Measurements from ENCODE around the gene PTK6.
"Not testable (repeated sequence)": the region's sequence is repeated elsewhere in the genome, so short reads cannot be mapped to it uniquely, and the experiment has no call there.

PTK6 gene

GRCh38 chr20:63493563-63494020 is 43.6 kb downstream of the PTK6 start:
- no peak for DNase-seq (ENCODE audit: low read depth)

GRCh38 chr20:63492982-63493381 is 44.2 kb downstream of the PTK6 start:
- DNase-seq (ENCODE audit: low read depth), result no peak

DNA sequence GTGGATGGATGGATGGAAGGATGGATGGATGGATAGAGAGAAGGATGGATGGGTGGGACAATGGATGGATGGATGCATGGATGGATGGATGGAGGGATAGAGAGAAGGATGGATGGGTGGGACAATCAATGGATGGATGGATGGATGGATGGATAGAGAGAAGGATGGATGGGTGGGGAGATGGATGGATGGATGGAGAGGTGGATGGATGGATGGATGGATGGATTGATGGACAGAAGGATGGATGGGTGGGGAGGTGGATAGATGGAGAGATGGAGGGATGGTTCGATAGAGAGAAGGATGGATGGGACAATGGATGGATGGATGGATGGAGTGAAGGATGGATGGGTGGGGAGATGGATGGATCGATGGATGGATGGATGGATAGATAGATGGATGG is 44.7 kb downstream of the PTK6 start:
- no peak for DNase-seq (ENCODE audit: low read depth)

GRCh38 chr20:63491635-63492230 is 45.4 kb downstream of the PTK6 start:
- DNase-seq (ENCODE audit: low read depth), result no peak

DNA sequence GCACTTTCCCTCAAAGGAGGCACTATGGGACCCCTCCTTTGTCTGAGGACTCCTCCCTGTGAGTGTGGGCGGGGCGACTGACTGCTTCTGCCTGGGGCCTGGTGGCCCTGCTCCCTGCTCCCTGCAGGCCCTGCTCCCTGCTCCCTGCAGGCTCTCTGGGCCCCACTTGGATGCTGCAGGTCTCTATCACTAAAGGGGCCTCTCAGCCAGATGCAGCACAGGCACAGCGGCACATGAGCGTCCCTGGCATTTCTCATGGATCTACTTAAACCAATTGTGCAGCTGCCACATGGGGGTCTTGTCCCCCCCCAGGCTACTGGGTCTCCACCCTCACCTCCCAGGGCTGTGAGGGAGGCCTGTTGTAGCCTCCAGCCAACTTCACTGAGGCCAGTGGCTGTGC is 46.1 kb downstream of the PTK6 start:
- DNase-seq (ENCODE audit: low read depth), result no peak

- no peak for DNase-seq (ENCODE audit: low read depth)
Observed at GRCh38 chr20:63490416-63490815, 46.8 kb downstream of the PTK6 start.

DNA sequence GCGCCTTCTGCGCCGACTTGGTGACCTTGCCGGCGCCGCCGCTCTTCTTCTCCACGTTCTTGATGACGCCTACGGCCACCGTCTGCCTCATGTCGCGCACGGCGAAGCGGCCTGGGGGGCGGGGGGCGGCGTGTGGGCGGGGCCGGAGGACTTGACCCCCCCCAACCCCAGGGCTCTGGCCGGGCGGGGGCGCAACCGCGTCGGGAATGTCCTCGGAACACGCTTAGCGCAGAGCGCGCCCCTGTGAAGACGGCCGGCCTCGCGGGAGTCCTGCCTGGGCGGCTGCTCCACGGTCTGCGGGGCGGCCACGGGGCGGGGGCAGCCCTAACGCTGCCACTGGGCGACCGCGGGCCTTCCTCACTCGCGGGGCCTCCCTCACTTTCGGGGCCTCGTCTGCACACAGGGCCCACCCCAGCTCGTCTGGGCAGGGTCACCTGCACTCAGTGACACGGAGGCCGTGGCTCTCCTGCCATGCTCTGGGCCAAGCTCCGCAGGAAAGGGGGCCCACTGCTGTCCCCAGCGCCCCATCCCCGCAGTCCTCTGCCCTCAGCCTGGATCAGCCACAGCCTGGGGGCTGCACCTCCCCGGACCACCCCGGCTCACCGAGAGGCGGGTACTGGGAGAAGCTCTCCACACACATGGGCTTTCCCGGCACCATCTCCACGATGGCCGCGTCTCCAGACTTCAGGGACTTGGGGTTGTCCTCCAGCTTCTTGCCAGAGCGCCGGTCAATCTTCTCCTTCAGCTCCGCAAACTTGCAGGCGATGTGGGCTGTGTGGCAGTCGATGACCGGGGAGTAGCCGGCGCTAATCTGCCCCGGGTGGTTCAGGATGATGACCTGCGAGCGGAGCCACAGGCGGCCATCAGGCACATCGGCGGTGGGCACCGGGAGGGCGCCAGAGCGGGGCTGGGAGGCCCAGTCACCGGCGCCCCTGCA is 48.6 kb downstream of the PTK6 start:
- DNase-seq (ENCODE audit: low read depth), result no peak

DNA sequence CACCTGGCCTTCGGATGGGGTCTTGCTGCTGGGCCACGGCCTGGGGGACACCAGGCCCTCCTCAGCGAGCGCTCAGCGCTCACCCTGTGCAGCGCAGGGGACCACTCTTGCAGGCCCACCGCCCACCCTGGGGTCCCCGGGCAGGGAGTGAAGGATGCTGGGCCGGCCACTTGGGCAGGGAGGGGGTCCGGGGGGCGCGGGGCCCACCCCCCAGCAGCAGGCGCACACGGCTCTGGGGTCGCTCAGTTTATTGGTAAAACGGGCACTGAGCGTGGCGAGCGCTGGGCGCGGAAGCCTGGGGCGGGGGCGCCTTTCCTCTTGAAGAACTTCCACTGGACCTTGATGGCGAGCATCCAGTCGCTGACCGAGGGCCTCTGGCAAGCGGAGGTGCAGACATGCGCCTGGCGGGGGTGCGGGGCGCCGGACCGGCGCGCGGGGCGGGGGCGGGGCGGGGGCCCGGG is 49.4 kb downstream of the PTK6 start:
- no peak for DNase-seq (ENCODE audit: low read depth)

- DNase-seq (ENCODE audit: low read depth), result no peak
Observed at GRCh38 chr20:63487116-63487764, 49.9 kb downstream of the PTK6 start.

- DNase-seq (ENCODE audit: low read depth), result no peak
Observed at GRCh38 chr20:63486300-63486855, 50.8 kb downstream of the PTK6 start.

GRCh38 chr20:63484651-63485403 is 52.3 kb downstream of the PTK6 start:
- DNase-seq (ENCODE audit: low read depth), result no peak

DNA sequence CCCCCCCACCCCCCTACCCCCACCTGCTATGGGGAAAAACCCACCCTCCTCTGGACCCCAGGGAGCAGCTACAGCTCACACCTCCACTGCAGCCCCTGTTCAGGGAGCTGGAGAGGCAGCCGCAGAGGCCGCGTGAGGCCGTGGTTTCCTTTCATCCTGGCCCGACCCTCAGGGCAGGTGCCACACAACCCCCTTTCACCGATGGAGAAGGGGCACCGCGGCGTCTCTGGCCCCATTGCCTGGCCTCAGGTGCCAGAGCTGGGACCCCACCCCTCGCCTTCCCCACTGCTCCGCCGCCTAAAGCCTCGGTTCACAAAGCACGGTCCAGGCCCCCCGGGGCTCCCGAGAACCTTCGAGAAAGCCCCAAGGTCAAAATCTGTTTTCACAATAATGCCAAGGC is 52.9 kb downstream of the PTK6 start:
- no peak for DNase-seq (ENCODE audit: low read depth)

DNA sequence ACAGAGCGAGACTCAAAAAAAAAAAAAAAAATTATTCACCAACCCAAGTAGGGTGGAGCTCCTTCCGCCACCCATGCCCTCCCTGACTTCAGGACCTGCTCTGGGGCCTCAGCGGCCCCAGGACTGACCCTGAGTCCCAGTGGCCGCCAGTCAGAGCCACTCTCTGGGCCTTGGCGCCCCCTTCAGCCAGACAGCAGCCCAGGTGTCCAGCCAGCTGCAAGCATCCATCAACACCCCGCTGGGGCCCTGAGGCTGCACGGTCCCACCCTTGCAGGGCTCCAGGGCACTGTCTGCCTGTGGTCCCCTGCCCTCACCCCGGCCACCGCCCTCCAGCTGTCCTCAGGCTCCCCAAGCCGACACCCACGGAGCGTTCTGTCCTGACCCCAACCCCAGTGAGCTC is 53.3 kb downstream of the PTK6 start:
- no peak for DNase-seq (ENCODE audit: low read depth)

- no peak for DNase-seq (ENCODE audit: low read depth)
Observed at GRCh38 chr20:63482021-63482587, 55.1 kb downstream of the PTK6 start.

GRCh38 chr20:63481503-63481902 is 55.7 kb downstream of the PTK6 start:
- DNase-seq (ENCODE audit: low read depth), result no peak

- not testable (repeated sequence) for DNase-seq (ENCODE audit: low read depth)
Observed at GRCh38 chr20:63479695-63480419, 57.3 kb downstream of the PTK6 start.

DNA sequence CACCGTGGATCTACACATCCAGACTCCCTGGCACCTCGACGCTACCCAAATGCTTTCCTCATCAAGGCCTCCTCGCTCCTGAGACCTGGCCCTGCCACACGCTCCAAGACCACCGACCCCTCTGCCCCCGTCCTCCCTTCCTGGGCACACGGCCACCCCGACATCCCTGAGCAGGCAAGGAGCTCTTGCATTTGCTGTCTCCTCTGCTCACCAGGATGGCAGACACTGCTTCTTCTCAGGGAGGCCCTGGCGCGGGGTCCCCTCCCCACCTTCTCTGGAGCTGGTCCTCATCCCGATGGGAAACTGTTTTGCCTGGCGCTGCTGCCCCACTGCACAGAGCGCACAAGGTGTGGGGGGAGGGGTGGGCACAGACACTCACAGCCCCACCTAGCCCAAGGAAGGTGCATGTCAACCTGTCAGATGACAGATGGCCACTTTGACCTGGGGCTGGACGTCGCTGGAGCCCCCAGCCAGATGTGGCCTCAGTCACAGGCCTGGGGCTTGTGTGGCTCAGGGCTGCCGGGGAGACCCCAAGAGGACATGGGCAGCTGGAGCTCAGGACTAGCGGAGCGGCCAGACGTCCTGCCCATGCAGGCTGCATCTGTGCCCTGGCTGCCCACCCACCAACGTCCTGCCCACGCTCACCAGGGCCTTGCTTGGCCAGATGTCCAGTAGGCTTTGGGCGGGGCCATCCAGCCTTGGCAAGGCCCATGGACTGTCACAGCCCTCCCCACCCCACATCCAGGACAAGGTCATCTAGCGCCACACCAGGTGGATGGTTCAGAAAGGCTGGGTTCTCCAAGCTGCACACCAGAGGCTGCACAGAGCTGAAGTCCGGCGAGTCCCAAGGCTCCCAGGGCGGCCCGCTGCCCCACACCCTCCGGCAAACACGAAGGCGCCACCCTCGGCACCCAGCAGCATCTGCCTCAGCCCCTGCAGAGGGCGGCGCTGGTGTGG is 58.6 kb downstream of the PTK6 start:
- DNase-seq (ENCODE audit: low read depth), result no peak

Measured in activated T-helper 9 cell treated with anti-CD3 and anti-CD28 coated beads, Interleukin-2, amount 50 U/mL, for 16 hours (primary cell).